ENCODE data around the gene SLC39A1. TPM values are rescaled to one million over a fixed set of nuclear protein-coding genes. Genes with fewer than 3 reads are reported as not detected.

Gene SLC39A1
- total RNA-seq, 1 donor from 2014 or later, result 93.2 TPM

DNA sequence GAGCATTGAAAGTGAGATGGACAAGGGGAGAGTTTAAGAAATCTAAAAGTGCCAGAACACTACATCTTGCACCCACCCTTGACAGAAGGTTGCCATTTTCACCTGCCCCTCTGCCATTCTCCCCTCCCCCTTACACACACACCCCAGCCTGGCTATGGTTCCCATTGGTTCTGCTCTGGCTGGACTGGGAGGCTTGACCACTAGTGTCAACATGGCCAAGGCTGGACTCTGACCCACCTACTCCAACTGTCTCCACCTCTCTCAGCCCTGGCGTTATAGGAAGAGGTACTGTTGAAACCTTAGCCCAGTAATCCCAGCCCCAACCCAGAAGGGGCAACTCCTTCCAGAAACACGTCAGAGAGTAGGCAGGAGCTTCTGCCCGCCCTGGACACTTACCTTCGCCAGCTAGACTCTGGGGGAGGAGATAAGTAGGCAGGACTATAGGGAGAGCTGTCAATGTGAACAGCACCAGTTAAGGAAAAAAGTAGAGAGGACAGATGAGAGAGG, 9.4 kb downstream of the SLC39A1 start:
- Mint-ChIP-seq H3K36me3 (ENCODE audit: unreplicated experiment) (peaks cover 28% of the 10 kb centered on the region), H3K27me3 (ENCODE audit: unreplicated experiment) (no peaks in the 10 kb centered on the region), H3K4me1 (ENCODE audit: unreplicated experiment) (peaks cover 23% of the 10 kb centered on the region), H3K27ac (ENCODE audit: unreplicated experiment) (peak overlapping the region; percentile 50), H3K9me3 (ENCODE audit: unreplicated experiment) (no peaks in the 10 kb centered on the region), H3K4me3 (ENCODE audit: unreplicated experiment) (no peak overlapping the region)
- no peak for DNase-seq (ENCODE audit: extremely low spot score, unreplicated experiment)
- TF ChIP-seq, protein P1, sequence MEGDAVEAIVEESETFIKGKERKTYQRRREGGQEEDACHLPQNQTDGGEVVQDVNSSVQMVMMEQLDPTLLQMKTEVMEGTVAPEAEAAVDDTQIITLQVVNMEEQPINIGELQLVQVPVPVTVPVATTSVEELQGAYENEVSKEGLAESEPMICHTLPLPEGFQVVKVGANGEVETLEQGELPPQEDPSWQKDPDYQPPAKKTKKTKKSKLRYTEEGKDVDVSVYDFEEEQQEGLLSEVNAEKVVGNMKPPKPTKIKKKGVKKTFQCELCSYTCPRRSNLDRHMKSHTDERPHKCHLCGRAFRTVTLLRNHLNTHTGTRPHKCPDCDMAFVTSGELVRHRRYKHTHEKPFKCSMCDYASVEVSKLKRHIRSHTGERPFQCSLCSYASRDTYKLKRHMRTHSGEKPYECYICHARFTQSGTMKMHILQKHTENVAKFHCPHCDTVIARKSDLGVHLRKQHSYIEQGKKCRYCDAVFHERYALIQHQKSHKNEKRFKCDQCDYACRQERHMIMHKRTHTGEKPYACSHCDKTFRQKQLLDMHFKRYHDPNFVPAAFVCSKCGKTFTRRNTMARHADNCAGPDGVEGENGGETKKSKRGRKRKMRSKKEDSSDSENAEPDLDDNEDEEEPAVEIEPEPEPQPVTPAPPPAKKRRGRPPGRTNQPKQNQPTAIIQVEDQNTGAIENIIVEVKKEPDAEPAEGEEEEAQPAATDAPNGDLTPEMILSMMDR (IDR thresholded peaks at IDR 0.05), result no peak

DNA sequence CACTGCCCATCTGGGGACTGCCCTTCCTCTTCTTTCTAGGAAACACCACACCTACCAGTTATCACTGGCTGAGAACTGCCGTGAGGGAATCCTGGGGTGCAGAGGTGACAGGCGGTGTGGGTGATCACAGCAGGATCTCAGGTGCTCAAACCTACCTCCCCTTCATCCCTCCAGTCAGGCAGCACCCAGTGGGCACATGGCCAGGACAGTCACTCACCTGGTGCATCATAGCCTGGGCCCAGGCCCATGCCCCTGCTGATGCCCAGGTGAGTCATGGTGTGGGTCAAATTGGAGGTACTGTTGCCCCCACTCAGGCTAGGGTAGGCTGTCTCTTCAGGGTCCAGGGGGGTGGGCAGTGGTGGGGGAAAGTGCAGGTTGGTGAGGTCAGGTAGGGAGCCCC, 11.5 kb downstream of the SLC39A1 start:
- H3K9me3 Mint-ChIP-seq (ENCODE audit: unreplicated experiment), result no peaks in the 10 kb centered on the region
- H3K36me3 Mint-ChIP-seq (ENCODE audit: unreplicated experiment), result peaks cover 30% of the 10 kb centered on the region
- H3K27me3 Mint-ChIP-seq (ENCODE audit: unreplicated experiment), result no peaks in the 10 kb centered on the region
- H3K27ac Mint-ChIP-seq (ENCODE audit: unreplicated experiment), result no peak overlapping the region
- no peak for DNase-seq (ENCODE audit: extremely low spot score, unreplicated experiment)
- no peak overlapping the region for H3K4me3 Mint-ChIP-seq (ENCODE audit: unreplicated experiment)
- TF ChIP-seq, protein P1 (IDR thresholded peaks at IDR 0.05), result no peak
- peaks cover 11% of the 10 kb centered on the region for H3K4me1 Mint-ChIP-seq (ENCODE audit: unreplicated experiment)

DNA sequence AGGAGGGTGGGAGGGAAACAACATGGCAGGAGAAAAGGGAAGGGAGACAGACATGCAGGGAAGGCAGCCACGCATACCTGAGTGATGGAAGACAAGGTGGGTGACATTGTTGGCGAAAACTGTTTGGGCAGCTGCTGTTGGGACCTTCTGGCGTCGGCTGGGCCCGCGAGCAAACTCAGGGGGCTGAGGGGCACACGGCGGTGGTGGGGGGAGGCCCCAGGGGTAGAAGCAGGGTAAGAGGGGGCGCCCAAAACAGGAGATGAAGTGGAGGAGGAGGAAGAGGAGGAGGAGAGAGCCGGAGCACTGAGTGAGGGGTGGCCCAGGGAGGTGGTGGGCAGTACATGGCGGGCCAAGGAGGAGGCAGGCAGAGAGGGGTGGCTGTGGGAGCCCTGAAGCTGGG, 12.2 kb downstream of the SLC39A1 start:
- no peaks in the 10 kb centered on the region for H3K9me3 Mint-ChIP-seq (ENCODE audit: unreplicated experiment)
- TF ChIP-seq, protein P1 (IDR thresholded peaks at IDR 0.05), result no peak
- H3K27me3 Mint-ChIP-seq (ENCODE audit: unreplicated experiment), result no peaks in the 10 kb centered on the region
- H3K4me1 Mint-ChIP-seq (ENCODE audit: unreplicated experiment), result peaks cover 7% of the 10 kb centered on the region
- H3K4me3 Mint-ChIP-seq (ENCODE audit: unreplicated experiment), result no peak overlapping the region
- H3K36me3 Mint-ChIP-seq (ENCODE audit: unreplicated experiment), result peaks cover 30% of the 10 kb centered on the region
- no peak for DNase-seq (ENCODE audit: extremely low spot score, unreplicated experiment)
- H3K27ac Mint-ChIP-seq (ENCODE audit: unreplicated experiment), result no peak overlapping the region

DNA sequence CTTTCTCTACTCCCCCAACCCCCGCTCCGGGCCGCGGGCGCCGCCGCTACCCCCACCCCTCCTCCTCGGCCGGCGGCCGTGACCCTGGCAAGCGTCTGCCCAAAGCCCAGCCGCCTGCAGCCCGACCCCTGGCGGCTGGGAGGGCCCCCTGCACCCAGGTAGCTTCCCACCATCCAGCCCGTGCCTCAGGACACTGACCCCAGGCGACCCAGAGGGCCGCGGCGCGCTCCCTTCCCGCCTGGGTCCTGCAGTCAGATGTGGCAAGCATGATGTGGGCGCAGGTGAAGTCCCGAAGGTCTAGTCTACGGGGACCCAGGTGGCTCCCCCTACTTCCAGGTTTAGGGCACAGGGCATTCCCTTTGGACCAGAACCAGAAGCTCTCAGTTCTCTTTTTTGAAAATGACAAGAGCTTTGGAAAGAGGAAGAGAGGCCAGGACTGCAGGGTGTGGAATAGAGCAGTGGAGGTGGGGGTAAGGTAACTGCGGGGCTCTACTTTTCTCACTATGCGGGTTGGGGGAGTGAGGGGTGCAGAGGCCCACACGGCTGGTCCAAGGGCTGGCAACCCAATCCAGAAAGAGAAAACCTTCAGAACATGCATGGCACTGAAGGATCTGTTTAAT, 16.6 kb downstream of the SLC39A1 start, which contains the start of gene DENND4B:
Gene DENND4B (minus strand): TSS at position 97 of the 620 bp plus-strand sequence. CDS start 2,344 bp downstream, outside the sequence.
- Mint-ChIP-seq H3K27me3 (ENCODE audit: unreplicated experiment) (no peaks in the 10 kb centered on the region), H3K9me3 (ENCODE audit: unreplicated experiment) (no peaks in the 10 kb centered on the region), H3K36me3 (ENCODE audit: unreplicated experiment) (peaks cover 19% of the 10 kb centered on the region), H3K4me1 (ENCODE audit: unreplicated experiment) (peaks cover 18% of the 10 kb centered on the region), H3K4me3 (ENCODE audit: unreplicated experiment) (peak within 1 kb of the TSS; percentile 77), H3K27ac (ENCODE audit: unreplicated experiment) (peak within 1 kb of the TSS; percentile 63)
- peak; percentile 93 for DNase-seq (ENCODE audit: extremely low spot score, unreplicated experiment)
- TF ChIP-seq, protein P1 (IDR thresholded peaks at IDR 0.05), result peak; percentile 91

DNA sequence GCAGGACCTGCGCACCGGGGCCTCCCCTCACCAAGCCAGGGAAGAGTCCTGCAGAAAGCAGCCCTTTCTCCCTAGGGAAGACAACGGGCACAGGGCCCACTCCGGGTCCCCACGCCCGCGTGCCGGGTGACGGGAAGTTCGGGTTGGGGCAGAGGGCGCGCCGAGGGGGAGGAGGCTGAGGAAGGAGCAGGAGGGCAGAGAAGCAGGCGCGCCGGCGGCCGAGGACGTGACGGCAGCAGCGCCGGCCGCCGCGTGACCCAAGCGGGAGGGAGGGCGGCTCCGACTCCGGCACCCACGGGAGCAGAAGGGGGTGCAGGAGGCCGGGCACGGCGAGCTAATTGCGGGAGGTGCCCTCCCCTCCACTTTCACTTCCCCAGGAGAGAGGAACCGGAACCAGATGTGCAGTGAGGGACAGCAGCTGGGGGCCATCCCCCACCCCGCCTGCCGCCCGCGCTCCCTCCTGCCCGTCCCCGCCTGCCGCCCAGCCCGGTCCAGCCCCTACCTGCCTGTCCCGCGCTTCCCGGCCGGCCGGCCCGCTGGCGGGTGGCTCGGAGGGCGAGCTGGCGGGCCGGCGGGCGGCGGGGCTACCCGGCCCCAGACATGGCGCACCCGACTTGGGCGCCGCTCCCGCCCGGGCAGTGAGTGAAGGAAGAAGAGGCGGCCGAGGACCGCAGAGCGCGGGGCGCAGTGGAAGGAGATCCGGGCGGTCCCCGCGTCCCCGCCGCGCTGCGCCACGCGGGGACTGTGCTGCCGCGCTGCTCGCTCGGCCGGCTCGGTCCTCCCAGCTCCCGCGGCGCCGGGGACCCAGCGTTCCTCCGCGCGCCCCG, 17.3 kb downstream of the SLC39A1 start:
- Mint-ChIP-seq H3K36me3 (ENCODE audit: unreplicated experiment) (peaks cover 13% of the 10 kb centered on the region), H3K4me1 (ENCODE audit: unreplicated experiment) (peaks cover 18% of the 10 kb centered on the region), H3K9me3 (ENCODE audit: unreplicated experiment) (no peaks in the 10 kb centered on the region), H3K4me3 (ENCODE audit: unreplicated experiment) (peak overlapping the region; percentile 77), H3K27ac (ENCODE audit: unreplicated experiment) (peak overlapping the region; percentile 63), H3K27me3 (ENCODE audit: unreplicated experiment) (no peaks in the 10 kb centered on the region)
- DNase-seq (ENCODE audit: extremely low spot score, unreplicated experiment), result no peak
- TF ChIP-seq, protein P1 (IDR thresholded peaks at IDR 0.05), result no peak
